Activated CD4-positive, alpha-beta T cell treated with anti-CD3 and anti-CD28 coated beads, Interleukin-10, Interleukin-2, amounts not matched to agents 100 ng/mL and 50 ng/mL, durations not matched to agents 16 hours and 8 hours (primary cell): ENCODE data around the gene SPECC1.
"Not testable (repeated sequence)": the region's sequence is repeated elsewhere in the genome, so short reads cannot be mapped to it uniquely, and the experiment has no call there.

Experiments used
- DNase-seq: peaks from one replicate; pipeline ENCODE4 v3.0.0-alpha.2; 2020

The SPECC1 gene

DNA sequence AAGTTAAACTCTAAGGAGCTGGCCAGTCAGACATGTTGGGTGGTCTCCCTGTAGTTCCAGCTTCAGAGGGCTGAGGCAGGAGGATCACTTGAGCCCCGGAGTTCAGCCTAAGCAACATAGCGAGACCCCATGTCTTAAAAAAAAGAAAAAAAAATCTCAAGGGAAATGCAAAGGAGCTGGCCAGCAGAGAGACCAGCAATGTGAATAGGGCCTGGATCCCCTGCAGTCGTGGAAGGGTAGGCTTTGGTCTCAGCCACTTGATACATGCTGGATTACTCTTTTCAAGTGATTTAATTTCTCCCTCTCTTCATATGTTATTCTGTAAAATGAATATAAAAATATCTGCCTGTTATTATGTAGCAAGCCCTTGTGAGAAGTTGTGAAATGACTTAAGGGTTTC lies 207.7 kb downstream of the SPECC1 start:
- no peak for DNase-seq

DNA sequence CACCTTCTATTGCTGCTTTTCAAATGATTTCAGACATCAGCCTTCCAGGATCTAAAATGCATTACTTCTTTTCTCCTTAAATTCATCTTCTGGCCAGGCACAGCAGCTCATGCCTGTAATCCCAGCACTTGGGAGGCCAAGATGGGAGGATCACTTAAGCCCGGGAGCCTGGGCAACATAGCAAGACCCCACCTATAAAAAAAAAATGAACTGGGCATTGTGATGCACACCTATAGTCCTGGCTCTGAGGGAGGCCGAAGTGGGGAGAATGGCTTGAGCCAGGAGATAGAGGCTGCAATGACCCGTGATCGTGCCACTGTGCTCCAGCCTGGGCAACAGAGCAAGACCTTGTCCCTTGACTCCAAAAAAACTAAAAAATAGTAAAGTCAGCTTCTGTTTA lies 208.5 kb downstream of the SPECC1 start:
- DNase-seq: no peak

DNA sequence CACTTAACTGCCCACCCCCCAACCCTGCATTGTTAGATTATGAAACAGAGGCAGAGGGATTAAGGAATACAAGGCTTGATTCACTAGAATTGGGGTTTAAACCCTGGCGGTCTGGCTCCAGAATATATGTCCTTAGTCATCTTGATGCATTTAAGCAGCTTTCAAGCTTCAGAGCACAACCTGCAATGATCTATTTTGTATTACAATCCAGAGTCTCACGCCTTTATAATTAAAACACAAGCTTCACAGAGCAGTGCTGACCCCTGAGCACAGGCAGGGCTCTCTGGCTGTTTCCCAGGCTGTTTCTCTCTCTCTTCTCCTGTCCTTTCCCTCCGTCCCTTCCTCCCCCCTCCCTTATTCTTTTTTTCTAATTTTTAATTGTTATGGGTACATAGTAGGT lies 209.1 kb downstream of the SPECC1 start:
- DNase-seq: no peak

DNA sequence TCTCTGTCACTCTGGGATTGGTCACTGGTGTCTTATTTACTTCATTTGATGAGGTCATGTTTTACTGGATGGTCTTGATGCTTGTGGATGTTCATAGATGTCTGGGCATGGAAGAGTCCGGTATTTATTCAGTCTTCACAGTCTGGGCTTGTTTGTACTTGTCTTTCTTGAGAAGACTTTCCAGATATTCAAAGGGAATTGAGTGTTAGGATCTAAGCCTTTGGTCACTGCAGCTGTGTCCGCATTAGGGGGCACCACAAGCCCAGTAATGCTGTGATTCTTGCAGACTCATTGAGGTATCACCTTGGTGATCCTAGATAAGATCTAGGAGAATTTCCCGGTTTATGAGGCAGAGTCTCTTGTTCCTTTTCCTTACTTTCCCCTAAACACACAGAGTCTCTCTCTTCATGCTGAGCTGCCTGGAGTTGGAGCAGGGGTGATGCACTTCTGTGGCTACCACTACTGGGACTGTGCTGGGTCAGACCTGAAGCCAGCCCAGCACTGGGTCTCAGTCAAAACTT lies 214.7 kb downstream of the SPECC1 start:
- DNase-seq: no peak

DNA sequence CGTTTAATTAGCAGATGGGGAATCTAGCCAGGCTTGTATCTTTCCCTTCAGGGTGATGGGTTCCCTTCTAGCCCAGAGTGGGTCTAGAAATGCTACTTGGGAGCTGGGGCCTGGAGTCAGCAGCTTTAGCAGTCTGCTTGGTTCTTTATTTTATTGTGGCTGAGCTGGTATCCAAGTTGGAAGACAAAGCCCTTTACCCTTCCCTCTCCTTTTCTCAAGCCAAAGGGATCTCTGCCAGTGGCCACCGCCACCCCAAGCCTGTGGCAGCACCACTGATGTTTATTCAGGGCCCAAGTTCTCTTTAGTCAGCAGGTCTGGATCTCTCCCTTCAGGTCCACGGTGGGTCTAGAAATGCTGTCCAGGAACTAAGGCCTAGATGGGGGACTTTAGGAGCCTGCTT lies 215.2 kb downstream of the SPECC1 start:
- no peak for DNase-seq

DNA sequence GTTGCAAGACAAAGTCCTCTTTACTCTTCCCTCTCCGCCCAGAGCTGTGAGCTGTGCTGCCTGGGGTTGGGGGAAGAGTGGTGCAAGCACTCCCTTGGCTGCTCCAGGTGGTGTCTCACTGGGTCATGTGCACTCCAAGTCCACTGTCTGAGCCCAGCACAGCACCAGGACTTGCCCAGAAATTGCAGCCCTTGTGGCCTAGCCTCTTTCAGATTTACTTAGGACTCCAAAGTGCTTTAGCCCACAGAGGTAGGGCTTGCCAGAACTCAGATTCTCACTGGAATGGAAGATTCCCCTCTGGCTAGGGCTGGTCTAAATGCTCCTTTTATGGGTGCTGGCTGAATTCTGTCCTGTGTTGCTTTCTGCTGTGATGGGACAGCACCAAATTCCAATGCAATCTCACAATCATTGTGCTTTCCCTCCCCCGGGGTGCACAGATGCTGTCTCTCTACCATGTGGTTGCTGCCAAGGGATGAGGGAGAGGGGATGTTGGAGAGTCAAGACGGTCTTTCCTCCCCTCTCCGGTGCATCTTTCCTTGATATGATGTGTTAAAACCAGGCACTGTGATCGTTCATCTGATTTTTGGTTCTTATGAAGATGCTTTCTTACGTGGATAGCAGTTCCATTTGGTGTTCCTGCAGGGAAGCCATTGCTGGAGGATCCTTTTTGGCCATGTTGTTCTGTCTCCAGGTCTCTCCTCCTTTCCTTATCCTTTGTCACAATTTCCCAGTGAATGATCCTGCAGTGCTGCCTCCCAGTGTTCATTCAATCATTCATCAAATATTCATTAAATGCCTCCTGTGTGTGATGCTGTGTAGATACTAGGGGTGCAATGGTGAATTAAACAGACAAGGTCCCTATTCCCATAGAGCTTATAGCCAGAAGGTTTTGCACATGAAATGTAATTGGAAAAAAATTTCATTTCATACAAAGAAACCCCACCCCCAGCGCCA lies 216.3 kb downstream of the SPECC1 start:
- no peak for DNase-seq

DNA sequence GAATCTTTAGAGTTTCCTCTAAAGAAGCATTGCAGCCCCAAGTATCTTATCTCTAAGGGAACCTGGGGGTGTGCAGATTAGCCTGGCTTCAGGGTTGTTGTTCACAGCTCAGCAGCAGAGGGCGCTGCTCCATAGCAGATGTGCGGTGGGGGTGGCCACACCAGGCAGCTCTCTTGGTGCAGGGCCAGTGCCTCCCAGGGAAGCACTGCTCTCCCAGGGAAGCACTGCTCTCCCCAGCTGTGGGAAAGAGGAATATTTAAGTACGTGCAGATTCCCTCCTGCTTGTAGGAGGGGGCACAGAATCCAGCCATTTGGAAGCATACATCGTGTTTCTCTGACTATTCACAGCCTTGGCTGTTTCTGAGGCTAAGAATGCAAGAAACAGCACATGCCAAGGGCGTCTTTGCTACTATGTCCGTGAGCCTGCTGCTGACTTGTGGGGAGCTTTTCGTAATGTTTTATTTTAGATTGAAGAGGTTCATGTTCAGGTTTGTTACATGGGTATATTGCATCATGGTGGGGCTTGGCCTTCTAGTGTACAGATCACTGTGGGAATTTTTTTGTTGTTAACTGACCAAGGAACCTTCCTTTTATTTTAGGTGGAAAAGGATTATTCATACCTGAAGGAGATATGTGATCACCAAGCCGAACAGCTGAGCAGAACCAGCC lies 217.8 kb downstream of the SPECC1 start:
- peak; percentile 85 for DNase-seq

DNA sequence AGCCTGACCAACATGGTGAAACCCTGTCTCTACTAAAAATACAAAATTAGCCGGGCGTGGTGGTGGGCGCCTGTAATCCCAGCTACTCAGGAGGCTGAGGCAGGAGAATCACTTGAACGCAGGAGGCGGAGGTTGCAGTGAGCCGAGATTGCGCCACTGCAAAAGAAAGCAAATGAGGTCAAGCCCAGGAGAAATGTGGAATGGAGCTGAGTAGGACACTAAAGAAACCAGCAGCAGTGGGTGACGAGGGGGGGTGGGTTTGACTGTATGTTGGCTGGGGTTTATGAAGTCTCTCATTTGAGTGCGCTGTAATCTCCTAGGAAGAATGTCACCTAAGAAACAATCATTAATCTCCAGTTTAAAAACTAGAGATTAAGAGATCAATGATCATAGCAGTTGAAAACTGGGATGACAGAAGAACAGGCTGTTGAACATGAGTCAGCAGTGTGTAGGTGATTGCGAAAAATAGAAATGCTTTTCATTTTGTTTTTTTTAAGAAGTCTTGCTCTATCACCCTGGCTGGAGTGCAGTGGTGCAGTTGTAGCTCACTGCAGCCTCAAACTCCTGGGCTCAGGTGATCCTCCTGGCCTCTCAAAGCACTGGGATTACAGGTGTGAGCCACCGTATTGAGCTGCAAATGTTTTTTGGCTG lies 218.7 kb downstream of the SPECC1 start:
- not testable (repeated sequence) for DNase-seq

DNA sequence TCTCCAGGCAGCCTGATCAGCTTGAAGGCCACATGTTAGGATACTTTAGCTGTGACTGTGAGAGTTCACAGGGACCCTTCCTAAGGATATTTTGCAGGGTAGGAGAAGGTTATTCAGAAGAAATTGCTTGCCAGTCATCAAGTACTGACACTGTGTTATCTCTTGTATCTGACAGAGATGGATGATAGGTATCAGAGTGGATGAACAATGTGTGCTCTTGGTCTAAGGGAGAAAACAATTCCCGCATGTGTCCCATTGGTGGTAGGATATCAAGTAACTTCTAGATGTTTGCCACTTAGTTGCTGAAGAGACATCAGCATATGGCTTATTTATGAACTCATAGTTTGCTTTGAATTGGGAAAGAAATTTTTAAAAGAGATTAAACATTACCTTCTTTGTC lies 219.3 kb downstream of the SPECC1 start:
- no peak for DNase-seq

DNA sequence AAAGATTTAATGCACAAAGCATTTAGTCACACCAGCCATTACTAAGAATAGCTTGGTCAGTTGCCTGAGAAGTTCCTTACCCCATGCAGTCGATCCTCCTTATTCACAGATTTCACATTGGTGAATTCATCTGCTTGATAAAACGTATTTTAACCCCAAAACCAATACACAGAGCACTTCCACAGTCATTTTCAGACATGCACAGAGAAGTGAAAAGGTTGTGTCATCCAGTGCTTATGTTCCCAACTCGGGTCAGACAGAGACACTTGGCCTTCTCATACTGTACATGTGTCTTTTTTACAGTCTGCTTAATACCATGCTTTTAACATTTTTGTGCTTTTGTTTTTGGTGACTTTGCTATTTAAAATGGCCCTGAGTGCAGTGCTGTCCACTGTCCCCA lies 219.7 kb downstream of the SPECC1 start:
- peak; percentile 48 for DNase-seq

DNA sequence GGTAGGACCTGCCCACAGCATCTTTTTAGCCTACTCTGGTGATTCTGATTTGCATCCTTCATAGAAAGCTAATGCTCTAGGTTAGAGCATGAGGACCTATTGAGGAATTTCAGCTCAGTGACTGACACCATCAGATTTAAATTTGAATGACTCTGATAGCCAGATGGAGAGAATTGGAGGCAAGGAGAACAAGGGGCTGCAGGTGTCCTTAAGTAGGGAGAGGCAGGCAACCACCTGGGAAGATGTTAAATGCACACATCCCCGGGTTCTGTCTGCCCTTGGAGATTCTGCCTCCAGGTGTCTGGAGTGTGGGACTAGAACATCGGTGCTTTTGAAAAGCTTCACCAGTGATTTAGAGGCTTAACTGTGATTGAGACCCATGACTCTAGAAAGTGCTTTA lies 221.8 kb downstream of the SPECC1 start:
- DNase-seq: no peak

DNA sequence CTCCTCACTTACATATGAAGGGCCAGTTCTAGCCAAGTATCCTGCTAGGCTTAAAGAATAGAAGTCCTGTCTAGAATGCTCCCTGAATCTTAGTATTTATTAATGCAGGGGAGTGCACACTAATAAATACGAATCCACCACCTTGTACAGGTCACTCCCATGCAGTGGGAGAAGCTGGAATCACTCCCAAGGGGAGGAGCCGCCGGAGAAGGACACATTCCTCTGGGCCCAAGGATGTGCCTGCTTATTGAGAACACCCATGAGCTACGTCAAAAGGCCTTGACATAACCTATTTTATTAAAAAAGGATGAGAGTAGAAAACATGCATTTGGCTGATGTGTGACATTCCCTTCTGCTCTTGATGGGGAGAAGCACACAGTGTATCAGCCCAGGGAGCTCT lies 223.5 kb downstream of the SPECC1 start:
- DNase-seq: no peak

DNA sequence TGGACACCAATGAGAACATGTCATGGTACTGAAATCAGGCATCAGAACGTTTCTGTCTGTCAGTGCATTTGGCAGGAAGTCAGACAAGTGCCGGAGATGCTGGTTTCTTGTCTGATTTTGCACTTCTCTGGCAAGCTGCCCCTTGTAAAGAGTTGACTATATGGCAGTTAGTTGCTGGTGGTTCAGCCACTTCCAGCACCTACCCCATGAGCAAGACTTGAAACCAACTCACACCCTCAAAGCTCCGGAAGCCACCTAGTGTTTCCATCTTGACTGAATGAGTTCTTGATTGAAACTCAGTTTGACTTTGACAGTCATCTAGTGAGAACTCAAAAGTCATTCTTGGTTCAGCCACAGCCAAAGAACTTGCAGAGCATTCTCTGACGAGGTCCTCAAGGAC lies 225.1 kb downstream of the SPECC1 start:
- peak; percentile 95 for DNase-seq

DNA sequence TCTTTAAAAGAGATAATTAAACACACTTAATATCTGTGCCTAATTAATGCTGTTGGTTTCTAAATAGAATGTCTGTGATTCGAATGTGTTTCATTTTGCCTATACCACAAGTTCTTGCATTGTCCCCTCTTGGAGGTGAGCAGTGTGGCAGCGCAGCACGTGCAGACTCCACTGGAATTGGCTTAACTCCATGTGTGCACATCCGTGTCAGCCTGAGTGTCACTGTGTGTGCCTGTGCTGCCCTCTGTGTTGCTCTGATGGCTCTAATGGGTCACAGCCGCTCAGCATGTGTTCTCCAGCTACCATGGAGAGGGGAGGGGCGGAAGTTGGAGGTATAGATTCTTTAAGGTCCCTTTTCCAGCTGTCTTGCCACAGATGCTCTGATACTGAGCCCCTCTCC lies 226.6 kb downstream of the SPECC1 start:
- no peak for DNase-seq

DNA sequence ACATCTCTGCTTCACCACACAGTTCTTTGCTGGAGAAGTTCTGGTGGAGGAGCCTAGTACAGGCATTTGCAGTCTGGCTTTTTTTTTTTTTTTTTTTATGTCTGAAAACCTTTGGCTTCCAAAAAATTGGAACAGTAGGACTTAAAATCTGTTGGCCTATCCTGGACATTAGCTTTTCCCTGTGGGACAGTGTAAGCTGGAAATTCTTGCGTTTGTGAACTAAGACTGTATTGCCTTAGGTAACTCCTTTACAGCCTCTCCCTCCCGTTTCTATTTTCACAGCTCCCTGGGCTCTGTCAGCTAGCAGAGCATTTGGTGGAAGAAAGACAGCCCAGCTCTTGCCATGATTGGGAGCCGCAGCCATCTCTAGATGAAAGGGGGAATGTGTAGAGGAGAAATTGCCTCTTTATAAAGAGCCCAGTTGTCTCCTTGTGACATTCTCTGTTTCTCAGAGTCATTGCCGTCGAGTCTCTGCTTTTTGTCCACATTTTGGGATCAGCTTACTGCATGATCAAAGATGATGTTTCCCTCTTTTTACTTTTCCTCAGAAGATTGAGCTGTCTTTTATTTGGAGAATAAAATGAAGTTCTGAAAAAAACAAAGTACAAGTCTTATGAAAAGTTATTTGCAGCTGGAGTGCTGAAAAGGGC lies 227.5 kb downstream of the SPECC1 start:
- DNase-seq: no peak

DNA sequence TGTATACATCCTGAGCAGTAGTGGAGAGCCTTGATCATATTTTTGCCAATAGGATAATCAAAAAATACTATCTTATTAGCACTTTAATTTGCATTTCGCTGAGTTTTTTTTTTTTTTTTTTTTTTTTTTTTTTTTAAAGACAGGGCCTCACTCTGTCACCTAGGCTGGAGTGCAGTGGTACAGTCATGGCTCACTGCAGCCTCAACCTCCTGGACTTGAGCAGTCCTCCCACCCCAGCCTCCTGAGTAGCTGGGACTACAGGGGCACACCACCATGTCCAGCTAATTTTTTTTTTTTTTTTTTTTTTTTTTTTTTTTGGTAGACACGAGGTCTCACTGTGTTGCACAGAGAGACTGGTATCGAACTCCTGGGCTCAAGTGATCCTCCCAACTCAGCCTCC lies 230.6 kb downstream of the SPECC1 start:
- not testable (repeated sequence) for DNase-seq

DNA sequence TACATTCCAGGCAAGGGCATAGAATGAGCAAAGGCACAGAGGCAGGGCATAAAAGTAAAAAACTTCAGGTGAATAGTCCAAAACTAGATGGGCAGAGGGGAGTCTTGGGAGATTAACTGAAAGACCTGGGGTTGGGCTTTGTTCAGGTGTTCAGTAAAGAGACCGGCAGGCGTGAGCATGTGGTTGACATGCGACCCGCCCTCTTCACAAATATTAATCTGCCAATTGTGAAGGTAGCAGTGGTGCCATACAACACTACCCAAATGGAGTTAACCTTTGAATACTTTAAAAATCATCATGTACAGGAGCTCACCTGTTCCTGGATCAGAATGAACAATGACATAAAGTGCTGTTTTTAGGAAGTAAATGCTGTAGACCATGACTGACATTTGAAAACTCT lies 232.7 kb downstream of the SPECC1 start:
- DNase-seq: no peak

DNA sequence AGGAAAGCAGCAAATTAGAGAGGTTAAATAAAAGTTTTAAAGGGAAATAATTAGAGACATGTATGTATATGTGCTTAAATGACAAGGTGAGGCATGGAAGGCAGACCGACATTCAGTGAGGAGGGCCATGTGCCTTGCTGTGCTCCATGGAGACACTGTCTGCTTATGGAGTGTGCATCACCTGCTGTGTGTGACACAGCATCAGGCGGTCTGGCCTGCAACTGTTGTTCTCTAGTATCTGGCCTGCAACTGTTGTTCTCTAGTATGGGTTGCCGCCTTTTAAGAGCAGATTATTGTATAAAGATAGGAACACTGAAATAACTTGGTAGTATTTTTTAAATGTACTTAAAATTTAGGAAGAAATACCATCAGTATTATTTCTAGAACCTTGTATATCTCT lies 233.1 kb downstream of the SPECC1 start:
- DNase-seq: no peak

DNA sequence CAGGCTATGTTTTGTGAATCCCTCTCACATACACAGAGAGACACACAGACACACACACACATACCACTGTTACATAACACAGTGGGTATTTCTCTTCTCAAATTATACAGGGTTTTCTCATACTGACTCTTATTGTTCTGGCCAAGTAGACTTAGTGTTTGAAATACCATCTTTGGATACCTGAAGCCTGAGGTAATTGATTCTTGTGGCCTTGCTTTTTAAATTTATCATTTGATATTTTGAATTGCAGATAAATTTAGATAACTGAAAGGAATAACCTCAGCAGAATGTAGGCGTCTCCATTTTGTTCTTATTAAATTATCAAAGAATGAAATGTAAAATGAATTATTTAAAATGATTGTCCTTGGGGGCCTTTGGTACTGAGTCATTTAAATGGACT lies 234.4 kb downstream of the SPECC1 start:
- no peak for DNase-seq

DNA sequence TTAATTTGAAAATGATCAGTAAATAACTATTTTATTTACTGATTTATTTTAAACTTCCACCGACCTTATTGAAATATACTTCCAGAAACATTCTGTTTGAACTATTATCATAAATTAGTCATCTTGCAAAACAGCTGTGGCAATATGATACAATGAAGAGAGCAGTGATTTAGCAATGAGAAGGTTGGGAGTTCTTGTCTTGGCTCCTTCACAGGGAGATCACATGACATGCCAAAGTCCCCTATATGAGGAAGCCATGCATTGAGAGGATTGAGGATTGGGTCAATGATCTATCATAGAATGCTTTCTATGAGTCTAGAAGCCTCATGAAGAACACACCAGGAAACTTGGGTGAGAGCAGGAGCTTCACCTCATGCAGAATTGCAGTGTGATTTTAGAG lies 235.5 kb downstream of the SPECC1 start:
- DNase-seq: no peak

DNA sequence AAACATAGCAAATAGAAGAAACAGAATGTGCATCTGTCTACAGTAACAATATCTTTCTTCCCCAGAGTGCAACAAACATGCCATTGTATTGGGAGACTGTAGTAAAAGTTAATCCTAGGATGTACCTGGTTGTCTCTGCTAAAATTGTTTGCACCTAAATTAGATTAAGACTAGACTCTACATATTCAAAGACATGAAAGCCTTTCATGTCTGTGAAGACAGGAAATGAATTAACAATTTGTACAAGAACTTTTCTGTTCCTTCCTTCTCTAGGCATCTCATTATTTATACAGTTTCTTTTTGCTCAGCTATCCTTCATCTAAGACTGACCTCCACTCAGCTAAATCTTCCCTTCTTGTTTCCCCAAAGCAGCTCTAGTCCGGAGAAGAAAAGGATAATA lies 237.5 kb downstream of the SPECC1 start:
- DNase-seq: no peak

DNA sequence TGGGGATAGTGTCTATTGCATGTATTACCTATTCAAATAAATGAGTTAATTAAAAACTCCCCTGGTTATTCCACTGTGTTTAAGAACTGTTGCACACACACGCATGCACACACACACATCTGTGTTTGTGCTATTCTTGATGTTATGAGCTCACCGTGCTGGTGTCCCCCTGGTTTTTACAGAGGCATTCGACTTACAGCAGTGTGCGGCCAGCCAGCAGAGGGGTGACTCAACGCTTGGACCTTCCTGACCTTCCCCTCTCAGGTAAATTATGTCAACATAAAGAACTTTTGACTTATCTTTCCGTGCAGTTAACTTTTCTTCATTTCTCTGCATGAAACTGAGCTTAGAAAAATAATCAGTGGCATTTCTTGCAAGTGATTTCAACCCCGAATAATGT lies 244.2 kb downstream of the SPECC1 start:
- no peak for DNase-seq

DNA sequence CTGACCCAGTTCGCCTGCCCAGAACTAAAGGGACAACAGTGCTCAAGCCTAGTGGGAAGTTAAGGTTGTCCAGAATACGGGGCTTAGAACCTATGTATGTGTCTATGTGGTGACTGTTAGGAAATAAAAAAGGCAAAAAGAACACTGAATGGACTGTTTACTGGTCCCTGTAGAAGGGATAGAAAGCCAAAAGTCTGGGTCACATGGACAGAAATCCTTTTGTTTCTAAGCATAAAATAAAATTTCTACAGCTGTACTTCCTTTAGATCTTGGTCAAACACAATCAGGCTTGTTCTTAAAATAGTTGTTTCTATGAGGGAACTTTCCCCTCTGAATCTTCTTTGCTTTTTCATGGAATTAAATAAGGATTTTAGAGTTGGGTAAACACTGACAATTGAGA lies 245.4 kb downstream of the SPECC1 start:
- DNase-seq: no peak
